Activated CD4-positive, alpha-beta T cell treated with anti-CD3 and anti-CD28 coated beads, Interleukin-10, Interleukin-2, amounts not matched to agents 100 ng/mL and 50 ng/mL, durations not matched to agents 16 hours and 8 hours (primary cell): ENCODE results near the gene GLB1L3.
"Not testable (repeated sequence)": the region's sequence is repeated elsewhere in the genome, so short reads cannot be mapped to it uniquely, and the experiment has no call there.

Experiments used
- DNase-seq: peaks from one replicate; pipeline ENCODE4 v3.0.0-alpha.2; 2020

Gene GLB1L3

GRCh38 chr11:134252346-134253187 is 23.6 kb upstream of the GLB1L3 start:
- no peak for DNase-seq

GRCh38 chr11:134253188-134253993 is 22.8 kb upstream of the GLB1L3 start, which contains the start of the genes ACAD8 and THYN1:
Gene ACAD8 (plus strand): TSS chr11:134253568. CDS start chr11:134253601, 33 bp downstream.
Gene THYN1 (minus strand): TSS chr11:134253352. CDS start chr11:134252882, 470 bp downstream.
- peak; percentile 98 for DNase-seq

- DNase-seq, result no peak
Measured at GRCh38 chr11:134254433-134255183, 21.6 kb upstream of the GLB1L3 start.

GRCh38 chr11:134255184-134255561 is 21.0 kb upstream of the GLB1L3 start:
- not testable (repeated sequence) for DNase-seq

GRCh38 chr11:134257101-134257500 is 19.1 kb upstream of the GLB1L3 start:
- DNase-seq, result no peak

- DNase-seq, result no peak
Measured at GRCh38 chr11:134258577-134258976, 17.6 kb upstream of the GLB1L3 start.

- DNase-seq, result no peak
Measured at GRCh38 chr11:134260503-134260902, 15.7 kb upstream of the GLB1L3 start.

GRCh38 chr11:134260983-134261382 is 15.2 kb upstream of the GLB1L3 start:
- DNase-seq, result no peak

- DNase-seq, result peak; percentile 49
Measured at GRCh38 chr11:134261626-134262488, 14.3 kb upstream of the GLB1L3 start.

- DNase-seq, result no peak
Measured at GRCh38 chr11:134264966-134265764, 11.0 kb upstream of the GLB1L3 start.

- no peak for DNase-seq
Measured at GRCh38 chr11:134266440-134266839, 9.7 kb upstream of the GLB1L3 start.

- DNase-seq, result no peak
Measured at GRCh38 chr11:134266841-134267251, 9.3 kb upstream of the GLB1L3 start.

GRCh38 chr11:134267461-134267860 is 8.7 kb upstream of the GLB1L3 start:
- no peak for DNase-seq

- no peak for DNase-seq
Measured at GRCh38 chr11:134267966-134268365, 8.2 kb upstream of the GLB1L3 start.

- peak; percentile 63 for DNase-seq
Measured at GRCh38 chr11:134270250-134270714, 5.9 kb upstream of the GLB1L3 start.

GRCh38 chr11:134271978-134272377 is 4.2 kb upstream of the GLB1L3 start:
- DNase-seq, result no peak

- DNase-seq, result no peak
Measured at GRCh38 chr11:134272381-134273316, 3.5 kb upstream of the GLB1L3 start.

GRCh38 chr11:134273317-134273712 is 2.9 kb upstream of the GLB1L3 start:
- no peak for DNase-seq

- no peak for DNase-seq
Measured at GRCh38 chr11:134275188-134275533, 1.0 kb upstream of the GLB1L3 start.
